NCI-H1436 (cell line): ENCODE results near the gene OPA3.
A peak's percentile ranks its signal among the peaks of the same experiment; 100 is the strongest.
"Not testable (repeated sequence)": the region's sequence is repeated elsewhere in the genome, so short reads cannot be mapped to it uniquely, and the experiment has no call there.

Experiments
- DNase-seq: peaks from one replicate; lab custom pipeline; 2025; lab: John Stamatoyannopoulos, UW

The OPA3 gene

GRCh38 chr19:45522010-45522941 lies 62.3 kb downstream of the OPA3 start:
- DNase-seq: no peak

GRCh38 chr19:45518469-45518826 lies 66.2 kb downstream of the OPA3 start:
- DNase-seq: no peak

- DNase-seq: no peak
Observed at GRCh38 chr19:45517641-45518468, 66.7 kb downstream of the OPA3 start.

- DNase-seq: no peak
Observed at GRCh38 chr19:45517238-45517637, 67.4 kb downstream of the OPA3 start.

- no peak for DNase-seq
Observed at GRCh38 chr19:45515807-45516401, 68.7 kb downstream of the OPA3 start.

- DNase-seq: no peak
Observed at GRCh38 chr19:45515081-45515624, 69.4 kb downstream of the OPA3 start.

GRCh38 chr19:45514376-45515051 lies 70.1 kb downstream of the OPA3 start:
- DNase-seq: no peak

GRCh38 chr19:45512881-45513483 lies 71.6 kb downstream of the OPA3 start:
- DNase-seq: no peak

GRCh38 chr19:45511074-45511473 lies 73.5 kb downstream of the OPA3 start:
- DNase-seq: no peak

- not testable (repeated sequence) for DNase-seq
Observed at GRCh38 chr19:45510352-45510751, 74.2 kb downstream of the OPA3 start.

GRCh38 chr19:45509692-45510015 lies 74.9 kb downstream of the OPA3 start:
- no peak for DNase-seq

- no peak for DNase-seq
Observed at GRCh38 chr19:45508861-45509691, 75.5 kb downstream of the OPA3 start.

- peak; percentile 33 for DNase-seq
Observed at GRCh38 chr19:45508417-45508860, 76.2 kb downstream of the OPA3 start.

- no peak for DNase-seq
Observed at GRCh38 chr19:45507872-45508416, 76.7 kb downstream of the OPA3 start.

- peak; percentile 70 for DNase-seq
Observed at GRCh38 chr19:45506989-45507871, 77.4 kb downstream of the OPA3 start, which contains the start of gene VASP. TSS of gene VASP (plus strand) at chr19:45507479. CDS start at chr19:45507772, 293 bp downstream.

GRCh38 chr19:45506246-45506988 lies 78.2 kb downstream of the OPA3 start:
- DNase-seq: peak; percentile 89

GRCh38 chr19:45505996-45506245 lies 78.7 kb downstream of the OPA3 start:
- no peak for DNase-seq

GRCh38 chr19:45505151-45505995 lies 79.2 kb downstream of the OPA3 start:
- DNase-seq: no peak
